Body of pancreas (tissue), 4 donors: ENCODE measurements around the gene PLPPR1.

Experiments used
- CTCF ChIP-seq, 7 experiments: fragments of 450-650 bp in 4 of 7; fragments of 200-600 bp in 3 of 7; sonication (generic) in 3 of 7; IDR thresholded peaks; one replicate each; pipeline ENCODE4 v1.5.1; 2016 to 2019; ENCODE audit warnings: antibody characterized with exemption in 7 of 7
- POLR2A ChIP-seq, 3 donors: fragments of 450-650 bp; IDR thresholded peaks; one replicate each; pipeline ENCODE4 v1.6.1; 2016; ENCODE audit warnings: antibody characterized with exemption in 3 of 3, mild to moderate bottlenecking in 2 of 3

GRCh38 chr9:101068696-101069095 is 40.2 kb downstream of the PLPPR1 start:
- no peak for TF ChIP-seq POLR2A (IDR thresholded peaks at IDR 0.05)
- no peak for TF ChIP-seq CTCF (IDR thresholded peaks at IDR 0.05)
